Fibroblast of gingiva (primary cell): ENCODE results near the gene FOSL2.
A peak's percentile ranks its signal among the peaks of the same experiment; 100 is the strongest.

Source experiments
- DNase-seq: peaks from one replicate; pipeline ENCODE4 v3.0.0-alpha.2; 2011; ENCODE audit warnings: low read depth

FOSL2 gene

GRCh38 chr2:28433215-28433614 lies 40.6 kb downstream of the FOSL2 start:
- DNase-seq, result no peak

GRCh38 chr2:28433935-28434599 lies 41.4 kb downstream of the FOSL2 start:
- DNase-seq, result no peak

GRCh38 chr2:28434600-28434989 lies 41.9 kb downstream of the FOSL2 start:
- no peak for DNase-seq

- DNase-seq, result no peak
Measured at GRCh38 chr2:28435241-28435640, 42.6 kb downstream of the FOSL2 start.

- DNase-seq, result no peak
Measured at GRCh38 chr2:28435814-28436351, 43.2 kb downstream of the FOSL2 start.

GRCh38 chr2:28436525-28437051 lies 43.9 kb downstream of the FOSL2 start:
- DNase-seq, result no peak

GRCh38 chr2:28437149-28437835 lies 44.6 kb downstream of the FOSL2 start:
- peak; percentile 82 for DNase-seq

GRCh38 chr2:28437918-28438317 lies 45.3 kb downstream of the FOSL2 start:
- no peak for DNase-seq

- no peak for DNase-seq
Measured at GRCh38 chr2:28438532-28439063, 45.9 kb downstream of the FOSL2 start.

GRCh38 chr2:28439127-28439526 lies 46.5 kb downstream of the FOSL2 start:
- DNase-seq, result no peak

GRCh38 chr2:28439763-28440162 lies 47.1 kb downstream of the FOSL2 start:
- no peak for DNase-seq

GRCh38 chr2:28442328-28442727 lies 49.7 kb downstream of the FOSL2 start:
- DNase-seq, result no peak

- peak; percentile 52 for DNase-seq
Measured at GRCh38 chr2:28444956-28445355, 52.3 kb downstream of the FOSL2 start.

GRCh38 chr2:28445448-28446258 lies 53.0 kb downstream of the FOSL2 start:
- DNase-seq, result peak; percentile 91

- no peak for DNase-seq
Measured at GRCh38 chr2:28446531-28446930, 53.9 kb downstream of the FOSL2 start.

- no peak for DNase-seq
Measured at GRCh38 chr2:28447086-28447485, 54.4 kb downstream of the FOSL2 start.

GRCh38 chr2:28447943-28448792 lies 55.5 kb downstream of the FOSL2 start:
- DNase-seq, result peak; percentile 89

- no peak for DNase-seq
Measured at GRCh38 chr2:28448793-28449100, 56.1 kb downstream of the FOSL2 start.

- DNase-seq, result no peak
Measured at GRCh38 chr2:28449126-28449487, 56.4 kb downstream of the FOSL2 start.

- DNase-seq, result no peak
Measured at GRCh38 chr2:28449488-28450395, 57.1 kb downstream of the FOSL2 start.
